ENCODE results near the gene DHRS12.

GRCh38 chr13:51804295-51805172 lies 571 bp upstream of the DHRS12 start:
- TF ChIP-seq CTCF (IDR thresholded peaks at IDR 0.05) (no peak), POLR2A (IDR thresholded peaks at IDR 0.05) (no peak)
